H1 (cell line): ENCODE measurements around the gene MYBPH. TPM values are rescaled to one million over a fixed set of nuclear protein-coding genes. Genes with fewer than 3 reads are reported as not detected.

Experiments
- ATF2 ChIP-seq: IDR thresholded peaks from 2 replicates; pipeline ENCODE4 v1.6.1; 2012; ENCODE audit warnings: low read length, inconsistent platforms
- ATF3 ChIP-seq: IDR thresholded peaks from 2 replicates; pipeline ENCODE4 v1.6.1; 2011; ENCODE audit warnings: low read depth, mild to moderate bottlenecking, low read length; ENCODE audit not compliant: insufficient read depth
- BACH1 ChIP-seq: IDR thresholded peaks from 2 replicates; pipeline ENCODE4 v1.6.1; 2012; ENCODE audit warnings: low read length, improper control_type of control experiment
- CTBP2 ChIP-seq: IDR thresholded peaks from 2 replicates; pipeline ENCODE4 v1.7.0; 2011; ENCODE audit warnings: borderline replicate concordance, mild to moderate bottlenecking, moderate library complexity, mixed read lengths, low read length; ENCODE audit not compliant: insufficient read depth, insufficient read length
- CTCF ChIP-seq, 3 experiments: IDR thresholded peaks; 1 replicate in 2 of 3; 2 replicates in 1 of 3; pipeline versions ENCODE4 v1.5.1 to v1.6.1; 2011; ENCODE audit warnings: low read length in 3 of 3, mild to moderate bottlenecking in 3 of 3, inconsistent platforms in 2 of 3, low read depth in 1 of 3, moderate library complexity in 1 of 3; ENCODE audit not compliant: insufficient read depth in 1 of 3; ENCODE audit errors: control extremely low read depth in 1 of 3
- EP300 ChIP-seq, 2 experiments: IDR thresholded peaks; 1 replicate in 1 of 2; 2 replicates in 1 of 2; pipeline ENCODE4 v1.6.1; 2011 to 2012; ENCODE audit warnings: low read depth in 2 of 2, low read length in 2 of 2, mild to moderate bottlenecking in 2 of 2, borderline replicate concordance in 1 of 2, inconsistent platforms in 1 of 2, moderate library complexity in 1 of 2
- polyA plus RNA-seq, 7 experiments: library from polyadenylated mRNA; depleted of rRNA in 3 of 7; stranded (reverse) in 5 of 7; unstranded in 2 of 7; fragments of >200 nt in 5 of 7; fragments of 200-250 nt in 2 of 7; gene quantifications; 1 replicate in 5 of 7; 2 replicates in 1 of 7; 4 replicates in 1 of 7; pipeline versions ENCODE4 v1.2.1 to v1.2.3, GENCODE V29; 2011 to 2013; ENCODE audit warnings: missing spikeins in 2 of 7, mixed read lengths in 2 of 7
- total RNA-seq: library from RNA; stranded (reverse); fragmentation: NEBNext Ultra II Directional; extraction: Animal tissue kit (Norgen Biotek cat#: 25700); gene quantifications from 2 replicates; pipeline ENCODE4 v1.2.1, GENCODE V29; 2021

MYBPH gene
- total and polyA plus RNA-seq, 2 of the 8 experiments (the other 6 are each of a cell fraction or from before 2014, with no cell fraction given): not detected

GRCh38 chr1:203135636-203136305 lies 39.9 kb downstream of the MYBPH start (continued):
- no peak for TF ChIP-seq CTCF (IDR thresholded peaks at IDR 0.05; ENCODE audit: control extremely low read depth in 1 of 3, insufficient read depth in 1 of 3, low read depth in 1 of 3, low read length in 3 of 3)
- TF ChIP-seq BACH1: no peak
- no peak for TF ChIP-seq ATF3
- no peak for TF ChIP-seq ATF2
- no peak for TF ChIP-seq EP300 (IDR thresholded peaks at IDR 0.05; ENCODE audit: borderline replicate concordance in 1 of 2, low read depth in 2 of 2, low read length in 2 of 2)
- TF ChIP-seq CTBP2: no peak
